DMS153 treated with DMSO at 0.1 percent for 48 hours (cell line): Measurements from ENCODE around the gene PDIA2.

Experiments used
- DNase-seq: peaks from one replicate; lab custom pipeline; 2025; ENCODE audit not compliant: unreplicated experiment; lab: John Stamatoyannopoulos, UW

PDIA2 gene

DNA sequence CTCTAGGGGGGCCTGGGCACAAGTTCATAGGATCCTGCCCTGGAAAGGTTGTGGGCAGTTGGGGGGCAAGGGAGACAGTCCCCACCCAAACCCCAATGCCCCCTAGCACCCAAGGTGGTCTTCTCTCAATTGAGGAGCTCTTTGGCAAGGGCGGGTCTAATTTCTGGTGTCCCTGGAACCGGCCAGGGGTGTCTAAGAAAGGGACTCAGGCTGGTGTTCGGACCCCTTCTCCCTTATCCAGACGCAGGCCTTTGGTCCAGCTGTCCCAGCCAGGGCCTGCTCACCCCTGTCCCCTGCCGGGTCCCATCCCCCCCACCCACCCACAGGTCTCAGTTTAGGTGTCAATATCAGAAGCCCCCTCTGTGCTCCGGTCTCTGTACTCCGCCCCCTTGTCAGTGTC is 3.4 kb upstream of the PDIA2 start:
- DNase-seq = no peak

DNA sequence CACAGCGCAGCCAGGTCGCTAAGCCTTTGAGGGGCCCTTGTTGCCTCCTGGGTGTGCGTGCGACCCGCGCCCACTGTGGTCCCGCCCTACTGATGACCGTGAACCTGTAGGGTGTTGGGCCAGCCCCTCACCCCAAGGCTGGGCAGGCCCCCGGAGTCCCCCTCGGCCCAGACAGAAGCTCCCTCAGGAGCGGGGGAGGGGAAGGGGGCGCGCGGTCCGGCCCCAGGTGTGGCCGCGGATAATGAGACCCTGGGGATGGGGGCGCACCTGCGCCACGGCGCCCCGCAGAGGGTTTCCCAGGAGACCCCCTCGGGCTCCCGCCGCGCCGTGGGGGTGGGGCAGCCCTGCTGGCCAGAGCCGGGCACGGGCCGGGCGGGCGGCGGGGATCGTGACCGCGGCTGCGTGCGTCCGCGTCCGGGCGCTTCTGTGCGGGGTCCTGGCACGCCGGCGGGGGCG is 2.9 kb upstream of the PDIA2 start:
- DNase-seq = no peak

DNA sequence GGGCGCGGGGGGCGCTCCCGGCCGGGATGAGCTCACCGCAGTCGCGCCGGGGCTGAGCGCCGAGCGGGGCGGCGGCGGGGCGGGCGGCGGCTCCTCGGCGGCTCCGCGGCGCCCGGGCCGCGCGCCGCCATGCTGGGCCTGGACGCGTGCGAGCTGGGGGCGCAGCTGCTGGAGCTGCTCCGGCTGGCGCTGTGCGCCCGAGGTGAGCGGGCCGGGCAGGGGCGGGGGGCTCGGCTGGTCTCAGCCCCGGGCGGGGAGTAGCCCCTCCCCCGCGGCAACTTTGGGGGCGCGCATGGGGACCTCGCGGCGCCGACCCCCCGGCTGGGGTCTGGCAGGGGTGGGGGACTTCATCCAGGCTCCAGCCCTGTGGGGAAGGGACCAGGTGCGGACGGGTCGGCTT is 2.4 kb upstream of the PDIA2 start, which contains the start of gene ARHGDIG:
TSS of gene ARHGDIG (plus strand) at position 40 of the 400 bp plus-strand sequence. CDS start at position 130, 90 bp downstream.
- DNase-seq = no peak

DNA sequence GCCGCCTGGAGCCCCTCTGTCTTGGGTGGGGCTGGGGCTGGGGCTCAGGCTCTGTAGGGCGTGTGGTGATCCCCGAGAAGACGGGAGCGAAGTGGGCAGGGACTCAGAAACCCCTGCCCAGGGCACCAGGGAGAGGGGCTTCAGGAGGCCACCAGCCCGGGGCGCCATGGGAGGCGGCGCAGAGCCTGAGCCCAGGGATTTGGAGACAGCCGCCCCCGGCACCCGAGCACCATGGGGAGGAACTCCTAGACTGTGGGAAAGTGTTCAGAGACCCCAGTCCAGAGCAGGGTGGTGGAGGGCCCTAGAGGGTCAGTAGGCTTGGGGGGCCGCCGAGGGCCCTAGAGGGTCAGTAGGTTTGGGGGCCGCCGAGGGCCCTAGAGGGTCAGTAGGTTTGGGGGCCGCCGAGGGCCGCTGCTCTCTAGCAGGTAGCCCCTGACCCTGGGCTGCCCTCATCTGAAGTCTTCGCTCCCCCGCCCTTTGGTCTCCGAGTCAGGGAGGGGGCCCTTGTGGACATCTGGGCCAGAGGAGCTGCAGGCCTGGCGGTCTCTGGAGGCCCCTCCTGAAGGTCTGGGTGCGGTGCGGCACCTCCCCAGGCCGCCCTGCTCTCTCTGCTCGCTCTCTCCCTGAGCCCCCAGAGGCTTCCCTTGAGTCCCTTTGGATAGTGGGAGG is 1.8 kb upstream of the PDIA2 start:
- no peak for DNase-seq

DNA sequence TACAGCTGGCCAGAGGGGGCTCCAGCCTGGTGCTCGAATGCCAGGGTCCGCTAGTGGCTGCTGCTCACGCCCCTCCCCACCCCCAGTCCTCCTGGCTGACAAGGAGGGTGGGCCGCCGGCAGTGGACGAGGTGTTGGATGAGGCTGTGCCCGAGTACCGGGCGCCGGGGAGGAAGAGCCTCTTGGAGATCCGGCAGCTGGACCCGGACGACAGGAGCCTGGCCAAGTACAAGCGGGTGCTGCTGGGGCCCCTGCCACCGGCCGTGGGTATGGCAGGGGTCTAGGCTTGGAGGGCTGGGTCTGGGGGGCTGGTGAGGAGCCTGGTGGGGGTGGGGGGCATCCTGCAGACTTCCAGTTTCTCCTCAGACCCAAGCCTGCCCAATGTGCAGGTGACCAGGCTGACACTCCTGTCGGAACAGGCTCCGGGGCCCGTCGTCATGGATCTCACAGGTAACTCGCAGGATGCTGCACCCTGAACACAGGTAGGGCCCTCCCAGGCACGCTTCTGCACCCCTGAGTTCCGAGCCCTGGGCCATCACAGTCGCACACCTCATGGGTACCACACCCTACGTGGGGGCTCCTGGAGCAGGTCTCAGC is 1.2 kb upstream of the PDIA2 start:
- no peak for DNase-seq

DNA sequence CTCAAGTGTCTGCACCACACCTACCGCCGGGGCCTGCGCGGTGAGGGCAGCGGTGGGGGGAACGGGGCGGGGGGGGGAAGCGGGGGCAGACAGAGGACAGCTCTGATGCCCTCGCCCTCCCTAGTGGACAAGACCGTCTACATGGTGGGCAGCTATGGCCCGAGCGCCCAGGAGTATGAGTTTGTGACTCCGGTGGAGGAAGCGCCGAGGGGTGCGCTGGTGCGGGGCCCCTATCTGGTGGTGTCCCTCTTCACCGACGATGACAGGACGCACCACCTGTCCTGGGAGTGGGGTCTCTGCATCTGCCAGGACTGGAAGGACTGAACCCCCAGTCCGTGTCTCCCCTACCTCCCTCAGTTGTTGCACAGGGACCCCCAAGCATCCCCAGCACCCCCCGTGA is 473 bp upstream of the PDIA2 start:
- DNase-seq = no peak

DNA sequence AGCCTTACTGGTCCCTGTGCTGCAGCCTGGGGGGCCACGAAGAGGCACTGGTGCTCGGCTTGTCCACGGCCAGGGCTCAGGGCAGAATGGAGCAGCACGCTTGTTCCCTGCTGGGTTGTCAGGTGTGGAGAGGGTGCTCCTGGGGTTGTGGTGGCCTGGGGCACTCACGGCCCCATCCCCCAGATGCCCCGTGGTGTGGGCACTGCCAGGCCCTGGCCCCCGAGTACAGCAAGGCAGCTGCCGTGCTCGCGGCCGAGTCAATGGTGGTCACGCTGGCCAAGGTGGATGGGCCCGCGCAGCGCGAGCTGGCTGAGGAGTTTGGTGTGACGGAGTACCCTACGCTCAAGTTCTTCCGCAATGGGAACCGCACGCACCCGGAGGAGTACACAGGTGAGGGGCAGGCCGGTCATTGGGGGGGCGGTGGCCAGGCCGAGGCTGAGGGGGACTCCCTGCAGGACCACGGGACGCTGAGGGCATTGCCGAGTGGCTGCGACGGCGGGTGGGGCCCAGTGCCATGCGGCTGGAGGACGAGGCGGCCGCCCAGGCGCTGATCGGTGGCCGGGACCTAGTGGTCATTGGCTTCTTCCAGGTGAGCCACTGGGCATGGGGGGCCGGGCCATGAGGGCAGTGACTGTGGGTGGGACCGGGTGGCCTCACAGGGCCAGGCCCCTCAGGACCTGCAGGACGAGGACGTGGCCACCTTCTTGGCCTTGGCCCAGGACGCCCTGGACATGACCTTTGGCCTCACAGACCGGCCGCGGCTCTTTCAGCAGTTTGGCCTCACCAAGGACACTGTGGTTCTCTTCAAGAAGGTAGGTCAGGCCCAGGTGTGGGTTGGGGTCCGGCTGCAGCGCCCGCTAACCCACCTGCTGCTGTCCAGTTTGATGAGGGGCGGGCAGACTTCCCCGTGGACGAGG is 1.5 kb downstream of the PDIA2 start:
- DNase-seq = no peak

DNA sequence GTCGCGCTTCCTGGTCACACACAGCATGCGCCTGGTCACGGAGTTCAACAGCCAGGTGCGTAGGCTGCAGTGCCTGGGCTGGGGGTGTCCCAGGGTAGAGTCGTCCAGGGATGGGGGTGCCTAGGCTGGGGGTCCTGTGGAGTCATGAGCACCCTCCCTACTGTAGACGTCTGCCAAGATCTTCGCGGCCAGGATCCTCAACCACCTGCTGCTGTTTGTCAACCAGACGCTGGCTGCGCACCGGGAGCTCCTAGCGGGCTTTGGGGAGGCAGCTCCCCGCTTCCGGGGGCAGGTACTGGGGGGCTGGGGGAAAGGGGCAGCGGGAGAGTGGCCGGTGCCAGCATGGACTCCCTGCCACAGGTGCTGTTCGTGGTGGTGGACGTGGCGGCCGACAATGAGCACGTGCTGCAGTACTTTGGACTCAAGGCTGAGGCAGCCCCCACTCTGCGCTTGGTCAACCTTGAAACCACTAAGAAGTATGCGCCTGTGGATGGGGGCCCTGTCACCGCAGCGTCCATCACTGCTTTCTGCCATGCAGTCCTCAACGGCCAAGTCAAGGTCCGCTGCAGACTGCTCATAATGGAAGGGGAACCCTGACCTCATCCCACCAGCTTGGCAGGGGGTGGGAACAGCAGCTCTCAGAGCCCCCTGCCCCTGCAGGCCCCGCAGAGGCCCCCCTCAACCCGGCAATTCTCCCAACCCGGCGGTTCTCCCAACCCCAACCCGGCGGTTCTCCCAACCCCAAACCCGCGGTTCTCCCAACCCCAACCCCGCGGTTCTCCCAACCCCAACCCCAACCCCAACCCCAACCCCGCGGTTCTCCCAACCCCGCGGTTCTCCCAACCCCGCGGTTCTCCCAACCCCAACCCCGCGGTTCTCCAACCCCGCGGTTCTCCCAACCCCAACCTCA is 2.4 kb downstream of the PDIA2 start:
- no peak for DNase-seq

DNA sequence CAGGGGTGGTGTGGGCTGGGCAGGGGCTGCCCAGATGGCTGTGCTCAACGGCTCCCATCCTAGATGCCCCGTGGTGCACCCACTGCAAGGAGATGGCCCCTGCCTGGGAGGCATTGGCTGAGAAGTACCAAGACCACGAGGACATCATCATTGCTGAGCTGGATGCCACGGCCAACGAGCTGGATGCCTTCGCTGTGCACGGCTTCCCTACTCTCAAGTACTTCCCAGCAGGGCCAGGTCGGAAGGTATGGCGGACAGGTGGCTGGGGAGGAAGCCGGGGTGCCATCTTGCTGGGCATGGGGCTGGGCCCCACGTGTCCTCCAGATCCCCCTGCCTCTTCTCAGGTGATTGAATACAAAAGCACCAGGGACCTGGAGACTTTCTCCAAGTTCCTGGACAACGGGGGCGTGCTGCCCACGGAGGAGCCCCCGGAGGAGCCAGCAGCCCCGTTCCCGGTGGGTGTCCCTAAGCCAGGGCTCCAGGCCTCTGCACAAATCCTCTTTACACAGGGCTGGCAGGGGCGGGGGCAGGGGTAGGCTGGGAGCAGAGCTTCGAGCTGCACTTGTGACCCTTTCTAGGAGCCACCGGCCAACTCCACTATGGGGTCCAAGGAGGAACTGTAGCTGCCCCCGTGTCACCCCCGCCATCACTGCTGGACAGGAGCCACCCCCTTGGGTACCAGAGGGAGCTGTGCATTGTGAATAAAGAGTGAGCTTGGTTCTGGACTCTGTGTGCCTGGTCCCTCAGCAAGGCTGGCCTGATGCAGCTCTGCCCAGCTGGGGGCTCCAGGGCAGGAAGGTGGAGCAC is 3.7 kb downstream of the PDIA2 start:
- DNase-seq = no peak

DNA sequence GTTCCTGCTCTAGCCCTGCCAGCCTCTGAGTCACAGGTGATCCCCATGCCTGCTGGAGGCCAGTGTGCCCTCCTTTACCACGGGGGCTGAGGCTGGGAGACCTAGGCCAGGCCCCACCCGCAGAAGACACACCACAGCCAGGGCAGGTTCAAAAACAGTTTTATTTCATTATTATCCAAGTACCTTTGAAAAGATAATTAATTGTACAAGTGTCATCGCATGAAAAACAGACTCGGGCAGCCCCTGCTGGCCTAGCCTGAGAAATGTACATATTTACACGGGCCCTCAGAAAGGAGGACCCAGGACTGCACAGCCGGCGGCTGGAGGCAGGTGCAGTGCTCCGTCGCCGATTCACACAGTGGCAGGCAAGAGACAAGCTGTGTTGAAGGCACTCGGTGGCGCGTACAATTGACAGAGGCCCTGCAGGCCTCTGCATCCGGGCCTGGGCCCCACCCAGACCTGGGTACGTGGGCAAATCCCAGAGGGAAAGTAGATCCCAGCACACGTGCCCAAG is 4.4 kb downstream of the PDIA2 start:
- peak; percentile 57 for DNase-seq

DNA sequence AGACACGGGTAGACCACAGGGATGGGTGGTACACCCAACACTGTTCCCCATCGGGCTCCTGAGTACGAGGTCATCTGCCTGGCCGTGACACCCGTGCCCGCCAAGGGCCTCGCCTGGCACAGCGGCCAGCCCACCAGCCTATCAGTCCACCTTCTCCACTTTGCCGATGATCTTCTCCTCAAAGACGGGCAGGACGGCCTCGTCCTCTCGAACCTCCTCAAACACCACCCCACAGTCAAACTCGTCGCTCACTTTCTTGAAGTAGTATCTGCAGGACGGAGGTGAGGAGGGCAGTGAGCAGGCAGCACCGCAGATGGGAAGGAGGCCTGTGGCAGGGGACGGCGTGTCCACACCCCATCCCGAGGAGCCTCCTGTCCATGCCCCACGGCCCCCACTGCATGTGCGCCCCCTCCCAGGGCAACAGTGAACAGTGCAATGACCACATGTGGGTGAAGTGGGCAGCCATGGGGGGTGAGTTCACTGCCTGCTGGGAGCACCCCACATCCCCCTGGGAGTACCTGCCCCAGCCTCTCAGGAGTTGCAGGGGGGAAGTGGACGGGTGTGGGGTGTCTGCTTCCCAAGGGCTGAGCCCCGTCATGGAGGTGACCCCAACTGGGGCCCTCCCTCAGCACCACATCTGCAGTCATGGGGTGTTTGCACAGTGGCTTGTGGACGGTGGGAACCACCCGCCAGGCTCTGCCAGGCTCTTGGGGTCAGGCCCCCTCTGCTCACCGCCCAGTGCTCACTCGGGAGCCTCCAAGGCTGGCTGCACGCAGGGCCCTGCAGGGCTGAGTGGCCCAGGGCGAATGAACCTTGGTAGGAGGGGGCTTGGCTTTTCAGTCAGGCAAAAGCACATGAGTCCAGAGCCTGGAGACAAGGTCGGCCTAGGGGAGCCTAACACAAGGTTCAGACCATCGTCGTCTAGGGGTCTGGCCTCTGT is 5.3 kb downstream of the PDIA2 start:
- no peak for DNase-seq

DNA sequence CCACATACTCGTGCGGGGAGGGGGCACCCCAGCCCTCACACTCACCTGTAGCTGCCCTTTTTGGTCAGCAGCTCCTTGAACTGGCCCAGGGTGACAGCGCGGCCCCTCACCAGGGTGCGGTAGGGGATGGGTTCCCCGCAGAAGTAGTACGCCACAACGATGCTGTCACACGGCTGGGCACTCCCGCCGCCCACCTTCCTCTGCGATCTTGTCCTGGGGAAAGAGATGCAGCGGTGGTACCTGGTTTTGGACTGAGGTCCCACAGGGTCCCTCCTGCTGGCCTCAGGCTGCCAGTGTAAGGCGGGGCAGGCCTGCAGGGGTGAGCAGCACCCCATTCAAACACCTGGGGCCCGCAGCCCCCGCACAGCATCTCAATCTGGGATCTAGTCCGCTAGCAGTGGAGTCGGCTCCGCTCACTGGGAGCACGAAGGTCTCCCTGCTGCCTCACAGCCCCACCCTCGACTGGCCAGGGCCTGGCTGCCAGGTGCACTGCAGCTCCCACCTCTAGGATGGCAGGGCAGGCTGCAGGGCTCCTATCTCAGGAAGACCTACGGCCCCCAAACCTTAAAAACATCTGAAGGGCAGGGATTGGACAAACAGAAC is 6.5 kb downstream of the PDIA2 start:
- no peak for DNase-seq

DNA sequence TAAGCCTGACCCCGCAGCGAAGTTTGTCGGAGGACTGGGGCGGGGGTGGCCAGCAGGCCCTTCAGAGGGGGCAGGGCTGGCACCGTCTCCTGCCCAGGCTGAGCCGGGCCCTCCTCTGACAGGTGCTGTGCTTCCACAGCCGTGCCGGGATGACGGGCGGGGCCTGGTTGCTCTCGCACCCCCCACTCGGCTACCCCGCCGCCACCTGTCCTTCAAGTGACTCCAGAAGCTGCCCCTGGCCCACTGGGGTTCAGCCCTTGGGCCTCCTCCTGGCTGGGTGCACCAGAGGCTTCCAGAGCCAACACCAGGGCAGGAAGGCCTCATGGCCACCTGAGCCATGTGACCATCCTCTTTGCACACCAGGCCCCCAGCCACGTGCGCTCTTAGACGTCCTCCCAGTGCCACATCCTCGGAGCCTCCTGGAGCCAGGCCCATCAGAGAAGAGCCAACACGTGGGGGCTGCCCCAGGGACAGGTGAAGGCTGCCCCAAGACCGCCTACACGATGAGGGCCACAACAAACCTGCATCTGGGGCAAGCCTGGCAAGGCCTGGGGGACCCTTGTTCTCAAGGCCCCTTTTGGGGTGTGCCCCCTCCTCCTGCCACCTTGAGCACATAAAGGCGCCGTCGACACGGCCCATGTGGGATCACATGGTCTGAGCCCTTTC is 7.2 kb downstream of the PDIA2 start:
- no peak for DNase-seq

DNA sequence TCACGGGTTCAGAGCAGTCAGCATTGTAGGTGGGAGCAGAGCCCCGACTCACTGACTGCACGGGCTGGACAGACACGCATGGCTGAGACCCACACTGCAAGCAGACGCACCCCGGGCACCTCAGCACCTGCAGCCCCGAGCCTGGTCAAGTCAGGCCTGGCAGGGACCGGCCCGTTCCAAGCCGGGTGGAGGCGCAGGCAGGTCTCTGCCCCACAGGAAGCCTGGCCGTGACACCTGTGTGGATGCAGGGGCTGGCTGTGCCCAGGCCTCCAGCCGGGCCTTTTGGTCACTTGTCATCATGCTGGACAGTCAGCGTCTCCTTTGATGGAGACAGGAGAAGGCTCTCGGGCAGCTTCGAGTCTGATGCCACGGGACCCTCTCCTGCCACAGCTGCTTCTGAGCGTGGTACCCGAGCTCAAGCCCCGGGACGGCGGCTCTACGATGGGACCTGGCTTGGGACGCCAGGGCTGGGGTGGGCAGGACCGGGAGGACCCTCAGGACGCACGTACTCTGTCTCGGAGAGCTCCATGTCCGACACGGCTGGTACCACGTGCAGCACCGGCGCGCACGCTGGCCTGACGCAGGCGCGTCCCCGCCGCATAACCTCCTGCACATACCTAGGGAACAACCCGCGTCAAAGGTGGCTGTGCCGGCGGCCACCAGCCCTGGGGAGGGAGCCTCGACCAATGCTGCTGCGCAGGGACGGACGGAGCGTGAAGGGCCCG is 7.9 kb downstream of the PDIA2 start:
- no peak for DNase-seq

DNA sequence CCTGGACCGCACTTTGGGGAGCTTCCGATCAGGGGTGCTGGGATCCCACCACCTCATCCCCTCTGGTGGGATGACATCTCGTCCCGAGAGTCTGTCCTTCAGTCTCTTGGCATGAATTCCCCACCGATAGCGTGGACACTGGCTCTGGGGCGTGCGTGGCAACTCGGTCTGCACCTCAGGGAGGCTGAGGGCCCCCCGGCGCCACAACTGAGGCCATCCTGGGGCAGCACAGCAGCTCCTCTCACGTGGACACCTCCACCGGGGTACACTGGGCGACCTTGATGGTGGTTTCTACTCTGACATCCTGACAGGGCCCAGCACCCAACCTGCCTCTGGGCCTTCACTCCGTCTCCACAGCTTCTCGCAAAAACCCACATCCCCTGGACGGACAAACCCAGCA is 8.6 kb downstream of the PDIA2 start:
- DNase-seq = no peak

DNA sequence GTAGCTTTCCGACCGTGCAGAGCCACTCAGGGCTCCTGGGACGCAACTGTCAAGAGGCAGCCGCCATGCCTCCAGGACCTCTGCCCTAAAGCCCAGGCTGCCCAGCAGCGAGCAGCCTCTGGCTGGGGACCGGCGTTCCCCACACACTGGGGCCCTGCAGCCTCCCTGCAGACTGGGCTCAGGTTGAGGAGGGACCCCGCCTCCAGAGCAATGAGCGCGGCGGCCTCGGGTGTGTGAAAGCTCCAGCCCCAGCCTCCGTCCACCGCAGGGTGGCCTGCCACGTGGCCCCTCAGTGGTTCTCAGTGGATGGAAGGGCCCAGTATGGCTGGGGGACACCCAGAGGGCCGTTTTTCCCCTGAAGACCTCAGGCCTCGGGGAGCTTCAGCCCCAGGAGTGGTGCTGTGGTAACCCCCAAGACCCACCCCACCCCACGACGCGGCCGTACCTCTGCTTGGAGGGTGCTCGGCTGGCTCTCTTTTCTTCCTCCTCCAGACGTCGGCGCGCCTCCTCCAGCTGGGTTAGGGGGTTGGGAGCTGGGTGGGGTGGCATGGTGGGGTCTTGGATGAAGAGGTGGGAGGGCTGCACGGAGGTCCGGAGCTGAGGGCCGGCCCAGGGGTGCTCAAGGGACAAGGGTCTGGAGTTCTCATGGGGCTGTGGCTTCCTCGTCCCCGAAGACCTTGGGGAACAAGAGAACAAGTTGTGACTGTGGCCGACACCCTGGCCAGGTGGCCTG is 10.2 kb downstream of the PDIA2 start:
- no peak for DNase-seq
